H1 (cell line): ENCODE measurements around the gene WWC2.

Experiments
- BCL11A ChIP-seq, 2 experiments: IDR thresholded peaks; one replicate each; pipeline ENCODE4 v1.6.1; 2011; ENCODE audit warnings: low read depth in 2 of 2, low read length in 2 of 2, mild to moderate bottlenecking in 2 of 2
- CREB1 ChIP-seq: IDR thresholded peaks from 2 replicates; pipeline ENCODE4 v1.6.1; 2012; ENCODE audit warnings: inconsistent platforms
- CTBP2 ChIP-seq: IDR thresholded peaks from 2 replicates; pipeline ENCODE4 v1.7.0; 2011; ENCODE audit warnings: borderline replicate concordance, mild to moderate bottlenecking, moderate library complexity, mixed read lengths, low read length; ENCODE audit not compliant: insufficient read depth, insufficient read length
- FOSL1 ChIP-seq: IDR thresholded peaks from 2 replicates; pipeline ENCODE4 v1.6.1; 2011; ENCODE audit warnings: mild to moderate bottlenecking, low read depth, low read length, moderate library complexity; ENCODE audit not compliant: insufficient read depth
- RAD21 ChIP-seq, 2 experiments: IDR thresholded peaks in 1 of 2; conservative IDR thresholded peaks in 1 of 2; 2 replicates each; pipeline ENCODE4 v1.6.1; 2011; ENCODE audit warnings: low read depth in 2 of 2, low read length in 2 of 2, improper control_type of control experiment in 1 of 2, inconsistent platforms in 1 of 2, mild to moderate bottlenecking in 1 of 2, moderate library complexity in 1 of 2
- SIN3A ChIP-seq, 2 experiments: IDR thresholded peaks in 1 of 2; conservative IDR thresholded peaks in 1 of 2; 2 replicates each; pipeline ENCODE4 v1.6.1; 2011 to 2012; ENCODE audit warnings: low read length in 2 of 2, improper control_type of control experiment in 1 of 2, low read depth in 1 of 2, mild to moderate bottlenecking in 1 of 2
- SIX5 ChIP-seq: IDR thresholded peaks from 2 replicates; pipeline ENCODE4 v1.6.1; 2011; ENCODE audit warnings: mild to moderate bottlenecking, low read depth, low read length
- TF ChIP-seq, protein P1 (sequence below), 3 experiments: IDR thresholded peaks; 1 replicate in 2 of 3; 2 replicates in 1 of 3; pipeline versions ENCODE4 v1.5.1 to v1.6.1; 2011; ENCODE audit warnings: low read length in 3 of 3, mild to moderate bottlenecking in 3 of 3, inconsistent platforms in 2 of 3, low read depth in 1 of 3, moderate library complexity in 1 of 3; ENCODE audit not compliant: insufficient read depth in 1 of 3; ENCODE audit errors: control extremely low read depth in 1 of 3

DNA sequence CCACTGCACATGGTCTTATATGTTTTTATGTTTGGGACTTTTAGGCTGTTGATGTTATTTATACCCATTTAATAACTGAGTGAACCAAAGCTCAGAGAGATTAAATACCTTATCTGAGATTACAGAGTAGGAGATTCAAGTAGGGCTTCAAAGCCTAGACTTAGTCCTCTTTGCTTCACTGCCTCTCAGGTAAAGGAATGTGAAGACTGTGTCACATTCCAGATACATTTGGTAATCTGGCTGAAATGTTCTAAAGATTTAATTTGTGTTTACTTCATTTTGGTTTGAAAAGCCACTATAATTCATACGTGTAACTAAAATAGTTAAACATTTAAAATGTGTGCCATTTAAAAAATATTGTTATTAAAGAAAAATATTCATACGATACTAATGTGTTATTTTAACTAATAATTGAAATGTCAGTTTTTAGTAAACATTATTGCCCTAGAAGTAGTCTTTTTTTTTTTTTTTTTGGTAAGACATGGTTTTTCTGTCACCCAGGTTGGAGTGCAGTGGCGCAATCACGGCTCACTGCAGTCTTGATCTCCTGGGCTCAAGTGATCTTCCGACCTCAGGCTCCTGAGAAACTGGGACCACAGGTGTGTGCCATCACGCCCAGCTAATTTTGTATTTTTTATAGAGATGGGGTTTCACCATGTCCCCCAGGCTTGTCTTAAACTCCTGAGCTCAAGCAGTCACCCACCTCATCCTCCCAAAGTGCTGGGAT, 54.3 kb downstream of the WWC2 start:
- TF ChIP-seq BCL11A (IDR thresholded peaks at IDR 0.05; ENCODE audit: low read depth in 2 of 2, low read length in 2 of 2) (no peak), FOSL1 (no peak), SIX5 (no peak), RAD21 (IDR thresholded peaks at IDR 0.05 in 1 of 2, conservative IDR thresholded peaks at IDR 0.05 in 1 of 2; ENCODE audit: low read depth in 2 of 2, low read length in 2 of 2) (no peak), CTBP2 (no peak), CREB1 (no peak), SIN3A (conservative IDR thresholded peaks at IDR 0.05 in 1 of 2, IDR thresholded peaks at IDR 0.05 in 1 of 2; ENCODE audit: low read depth in 1 of 2, low read length in 2 of 2) (no peak)
- TF ChIP-seq, protein P1, sequence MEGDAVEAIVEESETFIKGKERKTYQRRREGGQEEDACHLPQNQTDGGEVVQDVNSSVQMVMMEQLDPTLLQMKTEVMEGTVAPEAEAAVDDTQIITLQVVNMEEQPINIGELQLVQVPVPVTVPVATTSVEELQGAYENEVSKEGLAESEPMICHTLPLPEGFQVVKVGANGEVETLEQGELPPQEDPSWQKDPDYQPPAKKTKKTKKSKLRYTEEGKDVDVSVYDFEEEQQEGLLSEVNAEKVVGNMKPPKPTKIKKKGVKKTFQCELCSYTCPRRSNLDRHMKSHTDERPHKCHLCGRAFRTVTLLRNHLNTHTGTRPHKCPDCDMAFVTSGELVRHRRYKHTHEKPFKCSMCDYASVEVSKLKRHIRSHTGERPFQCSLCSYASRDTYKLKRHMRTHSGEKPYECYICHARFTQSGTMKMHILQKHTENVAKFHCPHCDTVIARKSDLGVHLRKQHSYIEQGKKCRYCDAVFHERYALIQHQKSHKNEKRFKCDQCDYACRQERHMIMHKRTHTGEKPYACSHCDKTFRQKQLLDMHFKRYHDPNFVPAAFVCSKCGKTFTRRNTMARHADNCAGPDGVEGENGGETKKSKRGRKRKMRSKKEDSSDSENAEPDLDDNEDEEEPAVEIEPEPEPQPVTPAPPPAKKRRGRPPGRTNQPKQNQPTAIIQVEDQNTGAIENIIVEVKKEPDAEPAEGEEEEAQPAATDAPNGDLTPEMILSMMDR (IDR thresholded peaks at IDR 0.05; ENCODE audit: control extremely low read depth in 1 of 3, insufficient read depth in 1 of 3, low read depth in 1 of 3, low read length in 3 of 3) = no peak
